SK-N-SH (cell line): ENCODE results near the gene PCBP3. TPM values are rescaled to one million over a fixed set of nuclear protein-coding genes. Genes with fewer than 3 reads are reported as not detected.

Source experiments
- CTCF ChIA-PET: fragments of 300-600, 350-600 bp; formaldehyde crosslinking; extraction: SDS; loops from one replicate; lab custom pipeline; 2021; lab: Yijun Ruan, JAX
- POLR2A ChIA-PET: fragments of 350-600 bp; sonication (Branson Sonifier 250); formaldehyde crosslinking; extraction: SDS; loops from one replicate; lab custom pipeline; 2020; ENCODE audit warnings: antibody characterized with exemption, inconsistent platforms; lab: Yijun Ruan, JAX
- DNase-seq: peaks from one replicate; pipeline ENCODE4 v3.0.0; 2012
- H2AFZ ChIP-seq: fragments of 200-600 bp; sonication (generic); 2 replicates; pipeline ENCODE4 v1.8.1; 2016; ENCODE audit warnings: antibody characterized with exemption, mild to moderate bottlenecking, low read depth
- H3F3A ChIP-seq: fragments of 200-600 bp; sonication (generic); replicated peaks from 2 replicates; pipeline ENCODE3; 2016; ENCODE audit warnings: antibody characterized with exemption, mild to moderate bottlenecking; ENCODE audit not compliant: insufficient read depth
- H3K27ac ChIP-seq, 2 experiments: fragments of 200-500 bp in 1 of 2; fragments of 200-600 bp in 1 of 2; sonication (Bioruptor generic) in 1 of 2; sonication (generic), shearing (Covaris generic) in 1 of 2; 2 replicates each; pipeline versions ENCODE4 v1.5.1 to v1.6.1; 2014 to 2016; ENCODE audit warnings: low read depth in 2 of 2, inconsistent platforms in 1 of 2, low read length in 1 of 2, mild to moderate bottlenecking in 1 of 2, mixed read lengths in 1 of 2
- H3K27me3 ChIP-seq: fragments of 200-600 bp; sonication (generic), shearing (Covaris generic); 2 replicates; pipeline ENCODE4 v1.6.1; 2016; ENCODE audit warnings: mixed run types; ENCODE audit not compliant: insufficient read depth
- H3K36me3 ChIP-seq, 2 experiments: fragments of 200-500 bp in 1 of 2; fragments of 200-600 bp in 1 of 2; sonication (Bioruptor generic) in 1 of 2; sonication (generic) in 1 of 2; replicated peaks in 1 of 2; 2 replicates each; pipeline versions ENCODE3 to v1.5.1; 2014 to 2016; ENCODE audit warnings: low read length in 1 of 2, mild to moderate bottlenecking in 1 of 2; ENCODE audit not compliant: insufficient read depth in 2 of 2, control insufficient read depth in 1 of 2
- H3K4me1 ChIP-seq, 2 experiments: fragments of 200-500 bp in 1 of 2; fragments of 200-600 bp in 1 of 2; sonication (Bioruptor generic) in 1 of 2; sonication (generic), shearing (Covaris generic) in 1 of 2; 2 replicates each; pipeline versions ENCODE4 v1.5.1 to v1.6.1; 2014 to 2016; ENCODE audit warnings: low read depth in 1 of 2, low read length in 1 of 2, mixed run types in 1 of 2; ENCODE audit not compliant: insufficient read depth in 2 of 2, control insufficient read depth in 1 of 2
- H3K4me2 ChIP-seq: fragments of 200-600 bp; sonication (generic), shearing (Covaris generic); 2 replicates; pipeline ENCODE4 v1.6.1; 2017; ENCODE audit warnings: mixed run types
- H3K4me3 ChIP-seq, 2 experiments: fragments of 200-500 bp in 1 of 2; fragments of 200-600 bp in 1 of 2; sonication (Bioruptor generic) in 1 of 2; sonication (generic), shearing (Covaris generic) in 1 of 2; 2 replicates each; pipeline versions ENCODE4 v1.5.1 to v1.8.1; 2014 to 2016; ENCODE audit warnings: low read depth in 2 of 2, inconsistent platforms in 1 of 2, low read length in 1 of 2, mild to moderate bottlenecking in 1 of 2, mixed read lengths in 1 of 2, moderate library complexity in 1 of 2
- H3K79me2 ChIP-seq: fragments of 200-600 bp; sonication (generic); 2 replicates; pipeline ENCODE4 v1.8.1; 2017; ENCODE audit warnings: mild to moderate bottlenecking; ENCODE audit not compliant: insufficient read depth
- H3K9ac ChIP-seq: fragments of 200-600 bp; sonication (generic); 2 replicates; pipeline ENCODE4 v1.6.1; 2017; ENCODE audit warnings: mixed run types
- H3K9me2 ChIP-seq: fragments of 200-600 bp; sonication (generic); 2 replicates; pipeline ENCODE4 v1.6.1; 2017; ENCODE audit warnings: mixed run types
- H3K9me3 ChIP-seq: fragments of 200-600 bp; sonication (generic); 2 replicates; pipeline ENCODE4 v1.6.1; 2017; ENCODE audit warnings: mixed run types, mild to moderate bottlenecking, moderate library complexity
- H4K20me1 ChIP-seq: fragments of 200-600 bp; sonication (generic); 2 replicates; pipeline ENCODE4 v1.6.1; 2017; ENCODE audit warnings: mild to moderate bottlenecking, mixed run types; ENCODE audit not compliant: insufficient read depth
- CHD2 ChIP-seq: fragments of 150-350 bp; IDR thresholded peaks from 2 replicates; pipeline ENCODE4 v1.6.1; 2018; ENCODE audit warnings: low read length; ENCODE audit not compliant: partially characterized antibody
- ELF1 ChIP-seq: IDR thresholded peaks from 2 replicates; pipeline ENCODE4 v1.4.0; 2012
- EP300 ChIP-seq, 2 experiments: IDR thresholded peaks; 2 replicates each; pipeline versions ENCODE4 v1.4.0 to v1.6.1; 2012; ENCODE audit warnings: borderline replicate concordance in 1 of 2, low read depth in 1 of 2, low read length in 1 of 2
- EZH2phosphoT487 ChIP-seq: fragments of 200-600 bp; sonication (generic); IDR thresholded peaks from 2 replicates; pipeline ENCODE4 v1.6.1; 2017; ENCODE audit warnings: low read depth, mixed run types, mild to moderate bottlenecking, antibody characterized with exemption, moderate library complexity, borderline replicate concordance
- FOSL2 ChIP-seq: IDR thresholded peaks from 2 replicates; pipeline ENCODE4 v1.4.0; 2012; ENCODE audit warnings: low read depth, mild to moderate bottlenecking, moderate library complexity, borderline replicate concordance
- FOXJ3 ChIP-seq: sonication (generic); formaldehyde crosslinking; IDR thresholded peaks from 2 replicates; pipeline ENCODE4 v1.5.1; 2020; ENCODE audit warnings: mild to moderate bottlenecking, missing genetic modification reagents
- FOXM1 ChIP-seq: IDR thresholded peaks from 2 replicates; pipeline ENCODE4 v1.4.0; 2012; ENCODE audit warnings: low read depth, mild to moderate bottlenecking
- GABPA ChIP-seq: IDR thresholded peaks from 2 replicates; pipeline ENCODE4 v1.4.0; 2012; ENCODE audit warnings: low read depth, mild to moderate bottlenecking
- GATA2 ChIP-seq: sonication (generic); formaldehyde crosslinking; IDR thresholded peaks from 2 replicates; pipeline ENCODE4 v1.5.0; 2020; ENCODE audit warnings: mild to moderate bottlenecking, missing genetic modification reagents
- JUND ChIP-seq: IDR thresholded peaks from 2 replicates; pipeline ENCODE4 v1.4.0; 2012
- MEF2A ChIP-seq: IDR thresholded peaks from 2 replicates; pipeline ENCODE4 v1.4.0; 2012; ENCODE audit warnings: low read depth, borderline replicate concordance
- MXI1 ChIP-seq: IDR thresholded peaks from 2 replicates; pipeline ENCODE4 v1.6.1; 2012; ENCODE audit warnings: mild to moderate bottlenecking, low read depth, low read length, improper control_type of control experiment
- RAD21 ChIP-seq: IDR thresholded peaks from 2 replicates; pipeline ENCODE4 v1.6.1; 2012; ENCODE audit warnings: mild to moderate bottlenecking, low read length
- RCOR1 ChIP-seq: fragments of 150-350 bp; IDR thresholded peaks from 2 replicates; pipeline ENCODE4 v1.6.1; 2017; ENCODE audit warnings: antibody characterized with exemption, low read length
- RXRA ChIP-seq: IDR thresholded peaks from 2 replicates; pipeline ENCODE4 v1.4.0; 2012; ENCODE audit warnings: low read depth, mild to moderate bottlenecking, borderline replicate concordance
- SMC3 ChIP-seq: IDR thresholded peaks from 2 replicates; pipeline ENCODE4 v1.6.1; 2012; ENCODE audit warnings: low read depth, low read length, improper control_type of control experiment
- TAF1 ChIP-seq: IDR thresholded peaks from 2 replicates; pipeline ENCODE4 v1.6.1; 2012; ENCODE audit warnings: low read depth, mild to moderate bottlenecking, low read length, moderate library complexity, borderline replicate concordance
- WGBS: methylation state at CpG from one replicate; pipeline ENCODE4 v1.1.6; 2017; ENCODE audit warnings: low lambda C conversion rate; 5-methylcytosine and 5-hydroxymethylcytosine counted together
- polyA plus RNA-seq, 3 experiments: library from polyadenylated mRNA; depleted of rRNA; stranded (reverse); fragments of >200 nt; gene quantifications; 2 replicates each; pipeline ENCODE4 v1.2.3, GENCODE V29; 2012
- TF ChIP-seq, protein P1 (sequence below): IDR thresholded peaks from 2 replicates; pipeline ENCODE4 v1.4.0; 2012; ENCODE audit warnings: low read depth
- TF ChIP-seq, protein P2 (sequence below): IDR thresholded peaks from 2 replicates; pipeline ENCODE4 v1.6.1; 2012; ENCODE audit warnings: mild to moderate bottlenecking, low read depth, low read length, moderate library complexity

Gene PCBP3
- polyA plus RNA-seq, 1 of the 3 experiments (the other 2 are of a cell fraction): 9.5 TPM

DNA sequence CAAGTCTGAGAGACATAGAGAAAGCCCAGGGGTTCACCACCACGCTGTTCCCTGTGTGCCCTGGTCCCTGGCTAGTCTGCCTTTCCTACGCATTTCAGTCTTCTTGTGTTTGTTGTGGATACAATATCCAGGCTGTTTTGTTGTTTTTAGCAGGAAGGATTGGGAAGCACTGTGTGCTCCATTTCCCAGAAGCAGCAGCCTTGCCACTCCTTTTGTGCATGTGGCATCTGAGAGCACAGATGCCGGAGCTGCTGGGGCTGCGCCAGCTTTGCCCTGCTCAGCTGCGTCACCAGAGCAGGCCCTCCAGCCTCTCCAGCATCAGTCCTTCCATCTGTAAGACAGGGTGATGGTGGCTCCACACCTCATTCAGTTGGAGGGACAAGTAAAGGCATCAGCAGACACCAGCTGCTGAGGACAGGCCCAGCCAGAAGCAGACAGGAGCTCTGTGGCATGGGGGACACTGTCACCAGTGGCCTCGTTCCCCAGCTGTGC, 243.6 kb downstream of the PCBP3 start:
- peak; percentile 85 for DNase-seq
- no peak overlapping the region for H3K9ac ChIP-seq
- H3K27me3 ChIP-seq: no peaks in the 10 kb centered on the region
- CTCF ChIA-PET: interaction anchor here (0.9 to 1.9 kb wide), 6 partner anchors 8 to 331 kb away, joined by 3 to 10 read pairs (median 4); no protein-coding TSS in a partner anchor
- H3K27ac ChIP-seq: peak overlapping the region in 1 of 2 experiments; percentile 96; a peak in 2 of 4 replicates
- peaks cover 3% of the 10 kb centered on the region for H3F3A ChIP-seq
- H3K4me2 ChIP-seq: no peak overlapping the region
- H3K9me3 ChIP-seq: no peaks in the 10 kb centered on the region
- no peaks in the 10 kb centered on the region for H3K79me2 ChIP-seq
- H2AFZ ChIP-seq: no peak overlapping the region
- no peak overlapping the region for H3K4me3 ChIP-seq
- WGBS: 86% methylated on average over 6 of the region's 6 CpGs
- peaks cover 0 to 56% of the 10 kb centered on the region in 2 experiments; a peak in 2 of 4 replicates for H3K4me1 ChIP-seq
- no peaks in the 10 kb centered on the region for H3K9me2 ChIP-seq
- TF ChIP-seq RCOR1: 0 out of 2 replicates have a peak, but pooled peaks have one; percentile 30
- TF ChIP-seq JUND: no peak
- TF ChIP-seq RAD21: 0 out of 2 replicates have a peak, but pooled peaks have one; percentile 10
- peak; percentile 74; the same call in 1 of the 2 replicates for TF ChIP-seq MXI1
- POLR2A ChIA-PET: interaction anchor here (0.6 to 2.5 kb wide), 3 partner anchors 10 to 331 kb away, joined by 4 to 23 read pairs (median 4); no protein-coding TSS in a partner anchor
- no peaks in the 10 kb centered on the region; the same call in 1 of the 2 replicates for H4K20me1 ChIP-seq
- H3K36me3 ChIP-seq: no peaks in the 10 kb centered on the region

DNA sequence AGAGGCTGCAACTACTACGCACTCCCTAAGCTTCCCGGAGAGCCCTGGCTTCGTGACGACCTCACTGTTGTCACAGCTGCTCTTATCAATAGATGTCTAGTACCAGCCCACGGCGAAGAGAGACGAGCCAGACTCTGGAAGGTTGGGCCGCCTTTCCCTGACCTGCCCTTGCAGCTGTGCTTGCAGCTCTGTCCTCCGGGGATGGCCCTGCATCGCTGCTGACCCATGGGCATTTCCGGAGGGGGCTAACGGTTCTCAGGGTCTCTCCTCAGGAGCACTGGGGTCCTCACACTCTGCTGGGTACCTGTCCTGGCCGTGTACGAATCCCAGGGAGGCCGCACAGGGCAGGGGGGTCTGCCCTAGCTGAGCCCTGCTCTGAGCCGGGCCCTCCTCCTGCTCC, 244.3 kb downstream of the PCBP3 start:
- WGBS: 51% methylated on average over 14 of the region's 16 CpGs
- H2AFZ ChIP-seq: no peak overlapping the region

More for the DNA sequence above, 244.3 kb downstream of the PCBP3 start:
- H3K4me2 ChIP-seq: no peak overlapping the region
- no peak overlapping the region for H3K9ac ChIP-seq
- peak overlapping the region in 1 of 2 experiments; percentile 96; a peak in 2 of 4 replicates for H3K27ac ChIP-seq
- no peaks in the 10 kb centered on the region for H3K9me2 ChIP-seq
- peak; percentile 84 for DNase-seq
- H3K4me3 ChIP-seq: no peak overlapping the region
- no peaks in the 10 kb centered on the region for H3F3A ChIP-seq
- ChIA-PET CTCF (interaction anchor here (0.9 to 1.9 kb wide), 7 partner anchors 9 to 332 kb away, joined by 3 to 10 read pairs (median 4); no protein-coding TSS in a partner anchor), POLR2A (interaction anchor here (2.5 kb wide), 1 partner anchor 10 kb away, joined by 23 read pairs; no protein-coding TSS in a partner anchor)
- no peaks in the 10 kb centered on the region for H3K9me3 ChIP-seq
- no peaks in the 10 kb centered on the region for H3K27me3 ChIP-seq
- H3K79me2 ChIP-seq: no peaks in the 10 kb centered on the region
- no peaks in the 10 kb centered on the region for H3K36me3 ChIP-seq
- TF ChIP-seq ELF1: no peak
- no peak for TF ChIP-seq TAF1
- no peak for TF ChIP-seq MEF2A
- TF ChIP-seq FOXJ3 (CRISPR knock-in tag): 0 out of 2 replicates have a peak, but pooled peaks have one; percentile 53
- TF ChIP-seq RXRA: no peak
- TF ChIP-seq, protein P1, sequence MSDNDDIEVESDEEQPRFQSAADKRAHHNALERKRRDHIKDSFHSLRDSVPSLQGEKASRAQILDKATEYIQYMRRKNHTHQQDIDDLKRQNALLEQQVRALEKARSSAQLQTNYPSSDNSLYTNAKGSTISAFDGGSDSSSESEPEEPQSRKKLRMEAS: no peak
- TF ChIP-seq SMC3: no peak
- TF ChIP-seq CHD2: peak; percentile 28
- peak in 1 of 2 experiments; percentile 15; a peak in 1 of 4 replicates for TF ChIP-seq EP300 (IDR thresholded peaks at IDR 0.05; ENCODE audit: borderline replicate concordance in 1 of 2, low read depth in 1 of 2, low read length in 1 of 2)
- TF ChIP-seq, protein P2, sequence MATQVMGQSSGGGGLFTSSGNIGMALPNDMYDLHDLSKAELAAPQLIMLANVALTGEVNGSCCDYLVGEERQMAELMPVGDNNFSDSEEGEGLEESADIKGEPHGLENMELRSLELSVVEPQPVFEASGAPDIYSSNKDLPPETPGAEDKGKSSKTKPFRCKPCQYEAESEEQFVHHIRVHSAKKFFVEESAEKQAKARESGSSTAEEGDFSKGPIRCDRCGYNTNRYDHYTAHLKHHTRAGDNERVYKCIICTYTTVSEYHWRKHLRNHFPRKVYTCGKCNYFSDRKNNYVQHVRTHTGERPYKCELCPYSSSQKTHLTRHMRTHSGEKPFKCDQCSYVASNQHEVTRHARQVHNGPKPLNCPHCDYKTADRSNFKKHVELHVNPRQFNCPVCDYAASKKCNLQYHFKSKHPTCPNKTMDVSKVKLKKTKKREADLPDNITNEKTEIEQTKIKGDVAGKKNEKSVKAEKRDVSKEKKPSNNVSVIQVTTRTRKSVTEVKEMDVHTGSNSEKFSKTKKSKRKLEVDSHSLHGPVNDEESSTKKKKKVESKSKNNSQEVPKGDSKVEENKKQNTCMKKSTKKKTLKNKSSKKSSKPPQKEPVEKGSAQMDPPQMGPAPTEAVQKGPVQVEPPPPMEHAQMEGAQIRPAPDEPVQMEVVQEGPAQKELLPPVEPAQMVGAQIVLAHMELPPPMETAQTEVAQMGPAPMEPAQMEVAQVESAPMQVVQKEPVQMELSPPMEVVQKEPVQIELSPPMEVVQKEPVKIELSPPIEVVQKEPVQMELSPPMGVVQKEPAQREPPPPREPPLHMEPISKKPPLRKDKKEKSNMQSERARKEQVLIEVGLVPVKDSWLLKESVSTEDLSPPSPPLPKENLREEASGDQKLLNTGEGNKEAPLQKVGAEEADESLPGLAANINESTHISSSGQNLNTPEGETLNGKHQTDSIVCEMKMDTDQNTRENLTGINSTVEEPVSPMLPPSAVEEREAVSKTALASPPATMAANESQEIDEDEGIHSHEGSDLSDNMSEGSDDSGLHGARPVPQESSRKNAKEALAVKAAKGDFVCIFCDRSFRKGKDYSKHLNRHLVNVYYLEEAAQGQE: no peak
- no peak for TF ChIP-seq GABPA
- TF ChIP-seq EZH2phosphoT487: no peak
- no peak for TF ChIP-seq FOSL2
- TF ChIP-seq FOXM1: no peak
- no peak for TF ChIP-seq GATA2 (CRISPR knock-in tag)
- no peak for TF ChIP-seq JUND
- TF ChIP-seq, all 33 proteins: peak for 3
- Histone ChIP-seq H4K20me1 (no peaks in the 10 kb centered on the region; the same call in 1 of the 2 replicates), H3K4me1 (peaks cover 0 to 62% of the 10 kb centered on the region in 2 experiments; a peak in 2 of 4 replicates)
